ENCODE data around the gene USP1.

USP1 gene

GRCh38 chr1:62436466-62437272 is at the start of gene USP1:
Gene USP1, plus strand, starts transcription at chr1:62437049. Its CDS starts 2,819 bp downstream, at chr1:62439868.
- peak; percentile 97 to 98 for DNase-seq

DNA sequence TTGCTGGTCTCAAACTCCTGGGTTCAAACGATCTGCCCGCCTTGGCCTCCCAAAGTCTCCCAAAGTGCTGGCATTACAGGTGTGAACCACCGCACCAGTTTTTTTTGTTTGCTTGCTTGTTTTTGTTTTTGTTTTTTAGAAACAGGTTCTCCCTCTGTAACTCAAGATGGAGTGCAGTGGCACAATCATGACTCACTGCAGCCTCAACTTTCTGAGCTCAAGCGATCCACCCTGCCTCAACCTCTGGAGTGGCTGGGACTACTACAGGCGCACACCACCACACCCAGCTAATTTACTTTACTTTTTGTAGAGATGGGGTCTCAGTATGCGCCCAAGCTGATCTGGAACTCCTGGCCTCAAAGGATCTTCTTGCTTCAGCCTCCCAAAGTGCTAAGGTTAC is 47.3 kb upstream of the USP1 start:
- DNase-seq, result no peak

- no peak for DNase-seq
Measured at GRCh38 chr1:62390071-62390470, 46.8 kb upstream of the USP1 start.

- DNase-seq, result peak; percentile 26 to 35
Measured at GRCh38 chr1:62391369-62391971, 45.4 kb upstream of the USP1 start.

GRCh38 chr1:62392951-62393350 is 43.9 kb upstream of the USP1 start:
- no peak for DNase-seq

DNA sequence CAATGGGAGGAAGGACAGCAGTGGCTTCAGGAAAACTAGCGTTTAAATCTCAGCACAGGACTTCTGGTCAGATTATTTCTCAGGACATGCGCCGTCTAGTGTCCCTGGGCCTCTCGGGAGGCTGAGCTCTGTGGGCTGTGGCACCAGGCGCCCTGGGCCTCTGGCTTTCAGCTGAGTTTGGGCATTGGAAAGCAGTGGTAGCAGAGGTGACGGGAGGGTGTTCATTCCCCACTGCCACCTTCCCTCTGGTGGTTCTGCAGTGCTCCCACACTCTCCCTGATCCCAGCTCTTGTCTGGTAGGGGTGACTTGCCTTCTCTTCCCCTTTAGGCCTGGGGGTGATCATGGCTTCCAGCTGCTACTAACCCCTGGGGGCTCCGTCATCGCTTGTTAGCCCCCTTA is 42.2 kb upstream of the USP1 start:
- DNase-seq, result no peak

DNA sequence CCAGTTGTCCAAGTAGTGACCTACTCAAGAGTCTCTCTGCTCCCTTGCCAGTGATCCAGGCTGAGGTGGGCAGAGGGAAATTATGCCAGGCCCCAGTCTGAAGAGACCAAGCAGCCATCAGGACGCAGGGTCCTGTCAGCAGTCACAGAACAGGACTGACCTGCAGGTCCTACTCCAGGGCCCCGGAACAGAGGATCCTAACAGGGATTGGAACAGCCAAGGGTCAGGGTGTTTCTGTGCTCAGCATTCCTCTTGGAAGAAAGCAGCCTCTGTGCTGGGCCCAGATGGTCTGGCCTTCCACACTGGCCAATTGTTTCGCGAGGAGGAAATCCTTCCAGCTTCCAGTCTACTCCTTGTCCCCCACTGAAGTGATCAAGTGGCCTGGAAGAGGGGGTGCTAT is 41.6 kb upstream of the USP1 start:
- DNase-seq, result no peak

GRCh38 chr1:62396871-62397270 is 40.0 kb upstream of the USP1 start:
- no peak for DNase-seq

GRCh38 chr1:62397301-62397700 is 39.5 kb upstream of the USP1 start:
- no peak for DNase-seq

DNA sequence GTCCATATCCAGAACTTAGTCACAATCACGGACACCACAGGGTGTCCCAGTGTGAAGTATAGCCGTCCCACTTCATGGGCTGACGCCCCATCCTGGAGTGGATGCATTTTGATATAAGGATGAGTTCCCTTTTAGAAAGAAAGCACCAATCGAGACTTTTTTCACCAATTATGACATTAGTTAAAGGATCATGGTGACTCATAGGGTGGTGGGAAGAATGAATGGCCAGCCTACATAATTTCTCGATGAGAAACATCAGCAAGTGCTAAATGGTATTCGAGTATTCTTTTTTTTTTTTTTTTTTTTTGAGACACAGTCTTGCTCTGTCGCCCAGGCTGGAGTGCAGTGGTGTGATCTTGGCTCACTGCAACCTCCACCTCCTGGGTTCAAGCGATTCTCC is 38.5 kb upstream of the USP1 start:
- no peak for DNase-seq

DNA sequence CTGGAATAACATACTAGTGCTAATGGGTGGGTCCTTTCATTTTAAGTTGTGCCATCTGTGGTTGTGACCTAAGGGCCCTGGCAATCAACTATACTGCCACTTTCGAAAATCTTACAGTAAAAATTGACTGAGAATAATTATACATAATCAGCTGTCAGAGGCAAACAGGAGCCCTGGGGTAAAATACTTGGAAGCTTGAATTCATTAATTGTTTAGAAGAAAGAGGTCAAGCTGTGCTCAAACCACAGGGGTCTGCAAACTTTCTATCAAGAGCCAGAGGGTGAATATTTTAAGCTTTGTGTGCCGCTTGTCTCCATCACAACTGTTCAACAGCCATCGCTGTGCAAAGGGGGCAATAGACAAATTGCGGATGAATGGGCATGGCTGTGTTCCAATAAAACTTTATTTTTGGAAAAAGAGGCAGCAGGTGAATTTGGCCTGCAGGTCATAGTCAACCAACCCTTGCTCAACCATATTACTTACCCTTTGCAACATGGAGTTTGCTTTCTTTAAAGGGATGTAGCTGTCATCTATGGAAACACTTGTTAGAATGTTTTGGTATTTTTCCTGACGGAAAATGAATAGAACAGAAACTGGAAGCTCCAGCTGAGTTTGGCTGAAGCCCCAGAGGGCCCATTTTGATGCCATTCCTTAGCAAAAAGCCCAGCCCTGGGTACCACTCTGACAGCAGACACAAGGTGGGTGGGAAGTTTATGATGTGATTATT is 35.7 kb upstream of the USP1 start:
- DNase-seq, result no peak

DNA sequence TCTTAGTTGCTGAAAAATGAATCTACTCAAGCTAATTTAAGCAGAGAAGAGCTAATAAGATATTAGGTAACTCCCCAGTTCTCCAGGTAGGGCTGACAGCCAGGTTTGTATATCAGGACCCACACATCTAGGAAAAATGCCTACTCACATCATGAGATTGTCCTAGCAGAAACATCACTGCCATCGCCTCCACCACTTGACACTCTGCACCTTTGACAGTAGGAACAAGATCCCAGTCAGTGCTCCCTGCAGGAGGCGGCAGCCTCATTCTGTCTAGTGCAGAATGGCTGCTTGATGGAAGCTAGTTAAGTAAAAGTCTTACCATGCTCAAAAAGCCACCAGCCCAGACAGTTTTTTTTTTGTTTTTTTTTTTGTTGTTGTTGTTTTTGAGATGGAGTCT is 31.6 kb upstream of the USP1 start:
- no peak for DNase-seq

GRCh38 chr1:62406576-62406975 is 30.3 kb upstream of the USP1 start:
- no peak for DNase-seq

DNA sequence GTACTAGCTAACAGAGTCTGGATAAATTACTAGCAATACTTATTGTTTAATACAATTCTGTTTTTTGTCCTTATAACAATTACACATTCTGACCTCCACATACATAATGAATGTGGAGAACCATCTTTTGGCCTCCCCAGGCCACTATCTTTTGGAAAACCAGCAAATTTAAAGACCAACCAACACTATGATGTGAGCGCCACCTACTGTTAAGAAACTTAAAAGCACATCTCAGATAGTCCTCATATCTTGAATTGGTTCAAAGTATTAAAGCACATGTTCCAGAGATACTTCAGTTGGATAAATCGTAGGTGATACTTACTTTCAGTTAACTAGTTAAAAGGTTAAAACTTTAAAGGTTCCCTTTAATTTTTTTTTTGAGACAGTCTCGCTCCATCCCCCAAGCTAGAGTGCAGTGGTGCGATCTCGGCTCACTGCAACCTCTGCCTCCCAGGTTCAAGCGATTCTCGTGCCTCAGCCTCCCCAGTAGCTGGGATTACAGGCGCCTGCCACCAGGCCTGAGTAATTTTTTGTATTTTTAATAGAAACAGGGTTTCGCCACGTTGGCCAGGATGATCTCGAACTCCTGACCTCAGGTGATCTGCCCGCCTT is 29.3 kb upstream of the USP1 start:
- no peak for DNase-seq

DNA sequence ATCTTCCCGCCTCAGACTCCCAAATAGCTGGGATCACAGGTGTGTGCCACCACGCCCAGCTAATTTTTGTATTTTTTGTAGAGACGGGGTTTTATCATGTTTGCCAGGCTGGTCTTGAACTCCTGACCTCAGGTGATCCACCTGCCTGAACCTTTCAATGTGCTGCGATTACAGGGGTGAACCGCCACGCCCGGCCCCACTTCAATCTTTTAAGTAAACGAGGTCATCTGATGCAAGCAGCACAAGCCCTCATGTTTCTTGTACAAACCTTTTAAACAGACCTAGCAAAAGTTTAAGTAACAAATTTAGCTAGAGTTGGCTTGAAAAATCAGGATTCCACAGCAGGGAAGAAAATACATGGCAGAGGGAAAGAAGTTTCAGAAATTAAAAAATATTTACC is 21.2 kb upstream of the USP1 start:
- DNase-seq, result no peak

DNA sequence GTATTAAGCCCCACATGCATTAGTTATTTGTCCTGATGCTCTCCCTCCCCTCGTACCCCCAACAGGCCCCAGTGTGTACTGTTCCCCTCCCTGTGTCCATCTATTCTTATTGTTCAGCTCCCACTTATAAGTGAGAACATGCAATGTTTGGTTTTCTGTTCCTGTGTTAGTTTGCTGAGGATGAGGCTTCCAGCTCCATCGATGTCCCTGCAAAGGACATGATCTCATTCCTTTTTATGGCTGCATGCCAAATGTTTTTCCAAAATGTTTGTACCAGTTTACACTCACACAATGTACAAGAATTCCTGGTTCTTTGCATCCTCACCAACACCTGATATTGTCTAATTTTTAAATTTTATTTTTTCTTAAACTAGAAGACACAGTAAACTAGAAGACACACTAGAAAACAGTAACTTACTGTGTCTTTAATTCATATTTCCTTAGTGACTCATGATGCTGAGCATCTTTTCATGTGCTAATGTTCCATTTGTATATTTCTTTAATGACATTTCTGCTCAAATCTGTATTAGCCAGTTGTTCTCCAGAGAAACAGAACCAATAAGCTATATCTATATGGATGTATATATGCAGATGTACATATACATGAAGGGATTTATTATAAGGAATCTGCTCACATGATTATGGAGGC is 19.4 kb upstream of the USP1 start:
- DNase-seq, result no peak

GRCh38 chr1:62420214-62420613 is 16.6 kb upstream of the USP1 start:
- DNase-seq, result no peak

- no peak for DNase-seq
Measured at GRCh38 chr1:62423580-62424242, 13.1 kb upstream of the USP1 start.

DNA sequence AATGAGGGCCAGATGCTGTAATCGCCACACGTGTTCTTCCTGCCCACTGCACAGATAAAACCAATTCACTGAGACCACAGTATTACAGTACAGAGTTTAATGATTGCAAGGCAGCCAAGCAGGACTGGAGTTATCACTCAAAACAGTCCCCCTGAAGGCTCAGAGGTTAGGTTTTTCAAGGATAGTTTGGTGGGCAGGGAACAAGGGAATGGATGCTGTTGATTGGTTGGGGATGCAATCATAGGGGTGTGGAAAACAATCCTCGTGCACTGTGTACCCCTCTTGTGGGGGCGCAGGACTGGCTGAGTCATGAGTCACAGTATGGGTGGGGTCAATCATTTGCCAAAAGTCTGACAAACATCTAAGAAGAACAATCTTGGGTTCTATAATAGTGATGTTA is 12.4 kb upstream of the USP1 start:
- DNase-seq, result no peak

- DNase-seq, result no peak
Measured at GRCh38 chr1:62425041-62425440, 11.8 kb upstream of the USP1 start.

GRCh38 chr1:62426237-62426636 is 10.6 kb upstream of the USP1 start:
- DNase-seq, result no peak

DNA sequence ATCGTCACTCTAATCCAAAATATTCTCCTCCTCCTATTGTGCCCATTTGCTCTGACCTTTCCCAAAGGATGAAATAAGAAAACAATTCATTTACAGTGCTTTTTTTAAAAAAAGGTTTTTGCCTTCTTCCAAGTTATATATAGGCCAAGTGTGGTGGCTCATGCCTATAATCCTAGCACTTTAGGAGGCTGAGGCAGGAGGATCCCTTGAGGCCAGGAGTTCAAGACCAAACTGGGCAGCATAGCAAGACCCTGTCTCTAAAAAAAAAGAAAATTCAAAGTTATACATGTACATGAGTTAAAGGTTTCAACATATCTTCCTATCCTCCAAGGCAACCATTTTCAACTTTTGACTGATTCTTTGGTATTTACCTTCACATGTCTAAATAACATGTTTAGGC is 10.1 kb upstream of the USP1 start:
- no peak for DNase-seq

- DNase-seq, result no peak
Measured at GRCh38 chr1:62428351-62428750, 8.5 kb upstream of the USP1 start.
